Measurements from ENCODE around the gene YAE1.

DNA sequence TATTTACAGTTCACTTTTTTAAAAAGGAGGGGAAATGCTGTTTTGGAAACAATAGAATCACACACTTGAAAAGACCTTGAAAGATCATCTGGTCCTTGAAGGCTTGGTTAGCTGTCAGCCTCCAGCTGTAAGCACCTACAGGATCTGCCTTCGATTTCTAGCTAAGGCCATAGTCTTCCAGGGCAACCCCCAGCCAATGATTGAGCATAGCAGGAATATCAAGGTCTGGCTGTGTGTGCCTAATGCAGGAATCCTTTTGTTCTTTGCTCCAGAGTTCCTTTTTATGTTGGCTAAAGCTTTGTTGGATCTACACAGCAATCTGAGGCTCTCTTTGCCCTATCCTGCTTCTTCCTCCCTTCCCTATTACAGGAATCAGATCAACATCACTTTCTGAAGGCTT, 5.2 kb upstream of the YAE1 start:
- TF ChIP-seq CTCF (IDR thresholded peaks at IDR 0.05): no peak
- TF ChIP-seq EZH2 (IDR thresholded peaks at IDR 0.05; ENCODE audit: borderline replicate concordance, insufficient read depth, low read depth, low read length, poor library complexity, severe bottlenecking): no peak
